ENCODE results near the gene MAP3K1.

Gene MAP3K1

DNA sequence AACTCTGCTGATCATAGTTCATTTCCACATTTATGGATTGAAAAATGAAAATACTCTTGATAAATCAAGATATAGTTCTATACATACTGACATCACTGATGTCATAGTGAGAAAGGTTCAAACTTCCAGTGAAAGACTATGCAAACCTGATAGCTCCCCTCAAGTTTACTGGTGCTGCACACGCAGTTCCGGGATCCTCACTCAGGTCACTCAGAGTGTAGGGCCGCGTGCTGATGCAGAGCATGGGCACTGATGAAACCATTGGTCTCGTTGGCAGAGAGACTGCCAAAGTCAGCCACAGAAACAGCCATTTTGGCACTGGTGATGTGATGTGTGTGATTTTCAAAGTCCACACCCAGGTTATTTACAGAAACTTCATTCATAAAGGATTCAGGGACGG is 107.6 kb downstream of the MAP3K1 start:
- peaks cover 7% of the 10 kb centered on the region for H3K4me1 ChIP-seq (ENCODE audit: low read depth, poor library complexity, severe bottlenecking)
- no peak overlapping the region for H3K9ac ChIP-seq
- no peaks in the 10 kb centered on the region; the same call in 1 of the 2 replicates for H3K36me3 ChIP-seq (ENCODE audit: insufficient read depth)
- H4K20me1 ChIP-seq (ENCODE audit: insufficient read depth): no peaks in the 10 kb centered on the region
- TF ChIP-seq, protein P1, sequence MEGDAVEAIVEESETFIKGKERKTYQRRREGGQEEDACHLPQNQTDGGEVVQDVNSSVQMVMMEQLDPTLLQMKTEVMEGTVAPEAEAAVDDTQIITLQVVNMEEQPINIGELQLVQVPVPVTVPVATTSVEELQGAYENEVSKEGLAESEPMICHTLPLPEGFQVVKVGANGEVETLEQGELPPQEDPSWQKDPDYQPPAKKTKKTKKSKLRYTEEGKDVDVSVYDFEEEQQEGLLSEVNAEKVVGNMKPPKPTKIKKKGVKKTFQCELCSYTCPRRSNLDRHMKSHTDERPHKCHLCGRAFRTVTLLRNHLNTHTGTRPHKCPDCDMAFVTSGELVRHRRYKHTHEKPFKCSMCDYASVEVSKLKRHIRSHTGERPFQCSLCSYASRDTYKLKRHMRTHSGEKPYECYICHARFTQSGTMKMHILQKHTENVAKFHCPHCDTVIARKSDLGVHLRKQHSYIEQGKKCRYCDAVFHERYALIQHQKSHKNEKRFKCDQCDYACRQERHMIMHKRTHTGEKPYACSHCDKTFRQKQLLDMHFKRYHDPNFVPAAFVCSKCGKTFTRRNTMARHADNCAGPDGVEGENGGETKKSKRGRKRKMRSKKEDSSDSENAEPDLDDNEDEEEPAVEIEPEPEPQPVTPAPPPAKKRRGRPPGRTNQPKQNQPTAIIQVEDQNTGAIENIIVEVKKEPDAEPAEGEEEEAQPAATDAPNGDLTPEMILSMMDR (conservative IDR thresholded peaks at IDR 0.05; ENCODE audit: low read depth, low read length): no peak
- H3K4me2 ChIP-seq: no peak overlapping the region
- H3K27me3 ChIP-seq (ENCODE audit: insufficient read depth, low read depth): no peaks in the 10 kb centered on the region
- H2AFZ ChIP-seq (ENCODE audit: low read depth): no peak overlapping the region
- H3K27ac ChIP-seq: no peak overlapping the region
- H3K79me2 ChIP-seq (ENCODE audit: insufficient read depth, low read depth): no peaks in the 10 kb centered on the region
- H3K4me3 ChIP-seq (IDR thresholded peaks at IDR 0.05; ENCODE audit: insufficient read depth, low read depth, low read length): no peak overlapping the region

DNA sequence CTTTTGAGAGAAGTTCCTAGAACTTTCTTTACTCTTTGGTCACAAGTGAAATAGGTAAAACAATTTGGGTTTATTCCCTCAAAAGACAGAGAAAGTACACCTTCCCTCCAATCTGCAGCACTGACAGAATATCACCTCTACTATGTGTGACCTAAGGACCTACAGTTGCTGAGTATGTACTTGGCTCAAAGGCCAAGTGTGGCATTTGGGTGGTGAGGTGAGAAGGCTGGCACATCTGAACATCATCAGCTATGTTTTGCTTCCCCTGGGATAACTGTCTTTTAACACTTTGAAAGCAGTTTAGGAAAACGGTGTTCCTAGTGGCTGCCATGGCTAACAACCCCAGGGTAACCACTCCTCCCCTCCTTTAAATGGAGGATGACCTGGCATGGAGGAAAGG is 119.0 kb downstream of the MAP3K1 start:
- H3K27me3 ChIP-seq (ENCODE audit: insufficient read depth, low read depth): no peaks in the 10 kb centered on the region
- no peaks in the 10 kb centered on the region for H4K20me1 ChIP-seq (ENCODE audit: insufficient read depth)
- TF ChIP-seq, protein P1 (conservative IDR thresholded peaks at IDR 0.05; ENCODE audit: low read depth, low read length): no peak
- peaks cover 10% of the 10 kb centered on the region for H3K4me1 ChIP-seq (ENCODE audit: low read depth, poor library complexity, severe bottlenecking)
- no peak overlapping the region for H3K9ac ChIP-seq
- no peak overlapping the region for H2AFZ ChIP-seq (ENCODE audit: low read depth)
- no peaks in the 10 kb centered on the region for H3K79me2 ChIP-seq (ENCODE audit: insufficient read depth, low read depth)
- H3K4me3 ChIP-seq (IDR thresholded peaks at IDR 0.05; ENCODE audit: insufficient read depth, low read depth, low read length): no peak overlapping the region
- no peak overlapping the region for H3K4me2 ChIP-seq
- H3K36me3 ChIP-seq (ENCODE audit: insufficient read depth): peaks cover 21% of the 10 kb centered on the region; the same call in 1 of the 2 replicates
- no peak overlapping the region for H3K27ac ChIP-seq

DNA sequence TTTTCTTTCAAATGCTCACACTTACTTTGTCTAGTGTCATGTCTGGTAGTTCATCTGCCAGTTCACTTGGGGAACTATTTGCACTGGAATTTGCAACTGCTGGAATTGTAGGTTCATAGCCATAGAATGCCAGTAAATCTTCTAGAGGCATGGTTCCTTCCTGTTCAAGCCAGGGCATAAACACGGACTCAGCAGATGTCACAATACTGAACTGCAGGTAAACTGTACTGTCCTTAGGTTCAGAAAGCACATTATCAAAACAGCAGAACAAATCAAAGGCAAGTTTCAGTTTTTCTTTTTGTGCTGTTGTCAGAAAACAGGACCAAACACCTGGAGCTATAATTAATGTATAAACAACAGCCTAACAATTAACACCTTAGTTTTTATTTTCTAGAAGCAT is 123.5 kb downstream of the MAP3K1 start:
- H3K4me2 ChIP-seq: peak overlapping the region; percentile 22; the same call in 1 of the 2 replicates
- H4K20me1 ChIP-seq (ENCODE audit: insufficient read depth): no peaks in the 10 kb centered on the region
- peaks cover 11% of the 10 kb centered on the region; the same call in 1 of the 2 replicates for H3K36me3 ChIP-seq (ENCODE audit: insufficient read depth)
- H2AFZ ChIP-seq (ENCODE audit: low read depth): no peak overlapping the region
- no peaks in the 10 kb centered on the region for H3K79me2 ChIP-seq (ENCODE audit: insufficient read depth, low read depth)
- no peak overlapping the region for H3K4me3 ChIP-seq (IDR thresholded peaks at IDR 0.05; ENCODE audit: insufficient read depth, low read depth, low read length)
- H3K27ac ChIP-seq: peak overlapping the region; percentile 12; the same call in 1 of the 2 replicates
- peak overlapping the region; percentile 10; the same call in 1 of the 2 replicates for H3K9ac ChIP-seq
- TF ChIP-seq, protein P1 (conservative IDR thresholded peaks at IDR 0.05; ENCODE audit: low read depth, low read length): no peak
- H3K4me1 ChIP-seq (ENCODE audit: low read depth, poor library complexity, severe bottlenecking): peaks cover 17% of the 10 kb centered on the region
- H3K27me3 ChIP-seq (ENCODE audit: insufficient read depth, low read depth): no peaks in the 10 kb centered on the region

DNA sequence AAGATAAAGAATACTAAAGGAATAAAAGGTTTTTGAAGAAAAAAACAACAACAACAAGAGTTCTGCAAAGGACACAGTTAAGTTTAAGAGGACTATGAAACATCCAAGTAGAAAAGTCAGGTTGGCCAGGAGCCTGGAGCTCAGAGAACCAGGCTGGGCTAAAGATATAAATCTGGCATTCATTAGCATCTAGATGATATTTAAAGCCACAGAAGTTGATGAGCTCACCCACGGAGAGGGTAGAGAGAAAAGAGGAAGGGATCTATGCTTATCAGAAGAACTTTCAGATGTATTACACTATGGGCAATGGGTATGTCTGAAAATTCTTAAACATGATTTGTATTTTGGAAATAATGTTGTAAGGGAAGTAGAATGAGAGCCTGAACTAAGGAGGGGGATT is 126.6 kb downstream of the MAP3K1 start:
- Histone ChIP-seq H3K4me1 (ENCODE audit: low read depth, poor library complexity, severe bottlenecking) (peaks cover 17% of the 10 kb centered on the region), H3K79me2 (ENCODE audit: insufficient read depth, low read depth) (no peaks in the 10 kb centered on the region), H2AFZ (ENCODE audit: low read depth) (no peak overlapping the region), H3K4me3 (IDR thresholded peaks at IDR 0.05; ENCODE audit: insufficient read depth, low read depth, low read length) (no peak overlapping the region), H3K36me3 (ENCODE audit: insufficient read depth) (peaks cover 9% of the 10 kb centered on the region; the same call in 1 of the 2 replicates), H3K27ac (no peak overlapping the region), H3K4me2 (no peak overlapping the region), H3K27me3 (ENCODE audit: insufficient read depth, low read depth) (no peaks in the 10 kb centered on the region), H4K20me1 (ENCODE audit: insufficient read depth) (no peaks in the 10 kb centered on the region), H3K9ac (no peak overlapping the region)
- TF ChIP-seq, protein P1 (conservative IDR thresholded peaks at IDR 0.05; ENCODE audit: low read depth, low read length): no peak
